NCI-H1092 treated with DMSO at 0.1 percent for 48 hours (cell line): Measurements from ENCODE around the gene TINAGL1.

Source experiments
- DNase-seq: peaks from one replicate; lab custom pipeline; 2025; lab: John Stamatoyannopoulos, UW

TINAGL1 gene

GRCh38 chr1:31627301-31627929 is 51.1 kb downstream of the TINAGL1 start:
- DNase-seq, result no peak

- no peak for DNase-seq
Observed at GRCh38 chr1:31627930-31628559, 51.7 kb downstream of the TINAGL1 start.

DNA sequence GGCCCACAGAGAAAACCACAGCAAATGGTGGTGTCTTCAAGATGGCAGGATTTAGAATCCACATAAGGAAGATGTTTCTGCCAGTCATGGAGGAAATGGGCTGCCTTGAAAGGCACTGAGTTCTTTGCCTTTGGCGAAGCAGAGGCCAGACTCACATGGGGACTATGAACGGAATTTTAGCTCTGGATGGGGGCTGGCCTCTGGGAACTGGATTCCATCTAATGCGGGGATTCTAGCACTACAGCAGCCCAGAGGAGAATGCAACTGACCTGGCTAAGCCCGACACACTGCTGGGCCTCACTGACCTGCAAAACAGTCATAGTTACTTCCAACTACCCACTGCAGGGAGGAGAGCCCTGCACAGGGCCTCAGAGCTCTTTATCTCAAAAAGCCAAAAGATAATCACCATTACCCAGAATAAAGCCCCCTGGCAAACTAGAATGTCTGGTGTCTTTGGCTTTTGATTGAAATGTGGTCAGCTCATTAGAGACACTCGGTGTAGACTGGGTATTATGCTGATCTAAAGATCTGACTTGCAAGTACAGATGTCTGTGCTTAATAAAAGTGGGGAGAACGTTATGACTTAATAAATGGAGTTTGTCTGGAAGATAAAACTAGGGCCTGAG is 52.7 kb downstream of the TINAGL1 start:
- DNase-seq, result no peak

GRCh38 chr1:31632649-31633048 is 56.3 kb downstream of the TINAGL1 start:
- DNase-seq, result no peak

- no peak for DNase-seq
Observed at GRCh38 chr1:31633117-31633516, 56.8 kb downstream of the TINAGL1 start.
